Limb (tissue), 2 donors: ENCODE results near the gene CNOT10.

Experiments used
- DNase-seq, 2 donors: peaks; one replicate each; pipeline ENCODE4 v3.0.0-alpha.2; 2016; ENCODE audit errors: extremely low spot score in 2 of 2

CNOT10 gene

DNA sequence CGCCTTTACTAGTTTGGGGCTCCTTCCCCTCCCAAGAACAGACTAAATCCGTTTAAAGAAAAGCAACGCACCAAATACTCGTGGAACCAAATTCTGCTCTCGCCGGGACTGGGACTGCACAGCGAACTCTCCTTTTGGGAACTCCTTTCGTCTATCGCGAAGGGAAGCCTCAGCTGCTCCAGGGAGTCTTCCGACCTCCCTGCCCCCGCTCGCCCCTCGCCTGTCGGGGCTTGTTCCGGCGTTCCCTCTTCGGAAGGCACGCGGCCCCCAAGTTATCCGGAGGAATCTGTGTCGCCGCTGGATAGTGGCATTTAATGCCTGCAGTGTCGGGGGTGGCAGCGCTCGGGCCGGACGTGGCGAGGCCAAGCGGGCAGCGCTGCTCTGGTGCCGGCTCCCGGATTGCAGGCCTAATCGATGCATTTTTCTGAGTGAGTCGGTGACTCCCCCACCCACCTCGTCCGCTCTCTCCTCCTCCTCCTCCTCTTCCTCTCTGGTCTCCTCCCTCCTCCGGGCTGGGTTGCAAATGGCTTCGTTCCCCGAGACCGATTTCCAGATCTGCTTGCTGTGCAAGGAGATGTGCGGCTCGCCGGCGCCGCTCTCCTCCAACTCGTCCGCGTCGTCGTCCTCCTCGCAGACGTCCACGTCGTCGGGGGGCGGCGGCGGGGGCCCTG, 132.7 kb downstream of the CNOT10 start, which contains the start of gene TRIM71:
TRIM71 (plus strand) TSS at position 440 of the 671 bp plus-strand sequence; CDS start at position 524, 84 bp downstream.
- peak in 1 of 2 donors; percentile 68 for DNase-seq

GRCh38 chr3:32818229-32818969, 133.4 kb downstream of the CNOT10 start:
- DNase-seq = peak in 1 of 2 donors; percentile 56

DNA sequence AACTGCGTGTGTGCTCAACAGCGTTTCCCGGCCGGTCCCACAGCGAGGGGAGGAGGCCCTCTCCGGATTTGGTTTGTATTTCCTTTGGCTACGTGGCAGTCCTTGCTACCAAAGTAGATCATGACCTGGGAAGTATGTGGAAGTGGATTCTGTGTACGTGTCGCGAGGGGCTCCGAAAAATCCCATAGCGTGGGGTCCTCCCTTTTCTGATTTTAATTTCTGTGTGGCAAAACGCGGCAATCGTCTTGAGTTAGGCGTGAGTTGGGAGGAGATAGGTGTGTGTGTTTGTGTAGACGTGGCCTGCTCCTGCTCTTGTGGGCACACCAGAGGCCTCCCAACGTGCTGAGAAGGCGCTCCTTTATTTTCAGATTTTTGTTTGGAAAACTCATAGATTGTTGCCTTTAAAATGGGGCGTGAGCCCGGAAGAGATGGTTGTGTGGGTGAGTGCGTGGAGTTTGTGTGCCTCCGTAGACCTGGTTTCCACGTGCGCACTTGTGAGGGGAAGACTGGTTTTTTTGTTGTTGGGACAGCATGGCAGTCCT, 134.1 kb downstream of the CNOT10 start:
- no peak for DNase-seq

GRCh38 chr3:32819551-32820348, 134.8 kb downstream of the CNOT10 start:
- DNase-seq = peak in 1 of 2 donors; percentile 45

DNA sequence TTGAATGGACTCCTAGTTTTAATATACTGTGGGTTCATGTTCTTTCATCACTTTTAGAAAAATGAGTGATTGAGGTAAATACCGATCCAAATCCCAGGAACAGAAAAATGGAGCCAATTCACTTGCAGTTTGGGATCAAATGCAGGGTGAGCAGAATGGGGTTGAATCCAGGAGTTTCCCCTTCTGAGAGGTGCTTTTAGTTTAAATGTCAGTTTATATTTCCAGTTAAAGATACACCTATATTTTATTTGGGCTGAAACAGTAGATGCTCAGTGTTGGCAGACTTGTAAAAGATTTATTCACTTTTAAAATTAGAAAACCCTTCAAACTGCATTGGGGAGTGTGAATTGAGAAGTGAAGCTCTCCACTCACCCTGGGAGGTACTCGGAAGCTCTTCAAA, 135.4 kb downstream of the CNOT10 start:
- DNase-seq = no peak

- peak in 1 of 2 donors; percentile 32 for DNase-seq
Measured at GRCh38 chr3:32820971-32821685, 136.1 kb downstream of the CNOT10 start.

- peak in 1 of 2 donors; percentile 43 for DNase-seq
Measured at GRCh38 chr3:32821686-32822296, 136.8 kb downstream of the CNOT10 start.

GRCh38 chr3:32822609-32823498, 137.9 kb downstream of the CNOT10 start:
- no peak for DNase-seq
